HG02678 (cell line): ENCODE data around the gene RHOF.

Experiments
- ATAC-seq: cut with Tn5 transposase; IDR thresholded peaks from one replicate; pipeline ENCODE4 v1.9.1; 2021; ENCODE audit warnings: mild to moderate bottlenecking, moderate library complexity; ENCODE audit not compliant: unreplicated experiment

RHOF gene, protein sequence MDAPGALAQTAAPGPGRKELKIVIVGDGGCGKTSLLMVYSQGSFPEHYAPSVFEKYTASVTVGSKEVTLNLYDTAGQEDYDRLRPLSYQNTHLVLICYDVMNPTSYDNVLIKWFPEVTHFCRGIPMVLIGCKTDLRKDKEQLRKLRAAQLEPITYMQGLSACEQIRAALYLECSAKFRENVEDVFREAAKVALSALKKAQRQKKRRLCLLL

DNA sequence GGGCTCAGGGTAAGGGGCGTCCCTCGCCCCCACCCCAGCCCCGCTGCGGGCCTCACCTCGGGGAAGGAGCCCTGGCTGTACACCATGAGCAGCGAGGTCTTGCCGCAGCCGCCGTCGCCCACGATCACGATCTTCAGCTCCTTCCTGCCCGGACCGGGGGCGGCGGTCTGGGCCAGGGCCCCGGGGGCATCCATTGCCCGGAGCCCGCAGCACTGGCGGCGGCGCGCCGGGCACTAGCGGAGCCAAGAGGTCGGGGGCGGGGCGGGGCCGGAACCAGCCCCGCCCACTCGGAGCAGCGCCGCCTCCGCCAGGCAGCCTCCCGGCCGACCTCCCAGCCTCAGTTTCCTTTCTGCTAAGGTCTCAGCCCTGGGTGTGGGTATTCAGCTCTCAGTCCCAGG is at the start of gene RHOF:
TSS of gene RHOF (minus strand) at position 249 of the 398 bp plus-strand sequence. CDS start at position 194, 55 bp downstream.
- peak; percentile 22 for ATAC-seq

DNA sequence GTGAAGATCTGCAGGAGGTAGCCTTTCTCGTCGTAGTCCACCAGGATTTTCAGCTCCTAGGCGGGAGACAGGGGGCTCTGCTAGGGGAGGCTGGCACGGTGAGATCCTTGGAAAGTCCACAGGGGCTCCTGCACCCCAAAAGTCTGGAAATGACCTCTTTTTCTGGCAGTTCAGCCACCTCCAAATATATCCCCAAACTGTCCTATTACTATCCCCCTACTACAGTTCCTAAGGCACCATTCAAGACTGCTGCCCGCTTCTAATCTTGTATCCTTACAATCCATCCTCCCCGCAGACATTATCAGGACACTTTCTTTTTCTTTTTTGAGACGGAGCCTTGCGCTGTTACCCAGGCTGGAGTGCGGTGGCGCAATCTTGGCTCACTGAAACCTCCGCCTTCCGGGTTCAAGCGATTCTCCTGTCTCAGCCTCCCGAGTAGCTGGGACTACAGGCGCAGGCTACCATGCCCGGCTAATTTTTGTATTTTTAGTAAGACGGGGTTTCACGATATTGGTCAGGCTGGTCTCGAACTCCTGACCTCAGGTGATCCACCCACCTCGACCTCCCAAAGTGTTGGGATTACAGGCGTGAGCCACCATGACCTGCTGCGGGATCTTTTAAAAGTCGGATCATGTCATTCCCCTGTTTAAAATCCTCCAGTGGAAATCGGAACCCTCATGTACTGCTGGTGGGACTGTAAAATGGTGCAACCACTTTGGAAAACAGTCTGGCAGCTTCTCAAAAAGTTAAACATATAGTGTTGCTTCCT is 46.7 kb upstream of the RHOF start:
- no peak for ATAC-seq

DNA sequence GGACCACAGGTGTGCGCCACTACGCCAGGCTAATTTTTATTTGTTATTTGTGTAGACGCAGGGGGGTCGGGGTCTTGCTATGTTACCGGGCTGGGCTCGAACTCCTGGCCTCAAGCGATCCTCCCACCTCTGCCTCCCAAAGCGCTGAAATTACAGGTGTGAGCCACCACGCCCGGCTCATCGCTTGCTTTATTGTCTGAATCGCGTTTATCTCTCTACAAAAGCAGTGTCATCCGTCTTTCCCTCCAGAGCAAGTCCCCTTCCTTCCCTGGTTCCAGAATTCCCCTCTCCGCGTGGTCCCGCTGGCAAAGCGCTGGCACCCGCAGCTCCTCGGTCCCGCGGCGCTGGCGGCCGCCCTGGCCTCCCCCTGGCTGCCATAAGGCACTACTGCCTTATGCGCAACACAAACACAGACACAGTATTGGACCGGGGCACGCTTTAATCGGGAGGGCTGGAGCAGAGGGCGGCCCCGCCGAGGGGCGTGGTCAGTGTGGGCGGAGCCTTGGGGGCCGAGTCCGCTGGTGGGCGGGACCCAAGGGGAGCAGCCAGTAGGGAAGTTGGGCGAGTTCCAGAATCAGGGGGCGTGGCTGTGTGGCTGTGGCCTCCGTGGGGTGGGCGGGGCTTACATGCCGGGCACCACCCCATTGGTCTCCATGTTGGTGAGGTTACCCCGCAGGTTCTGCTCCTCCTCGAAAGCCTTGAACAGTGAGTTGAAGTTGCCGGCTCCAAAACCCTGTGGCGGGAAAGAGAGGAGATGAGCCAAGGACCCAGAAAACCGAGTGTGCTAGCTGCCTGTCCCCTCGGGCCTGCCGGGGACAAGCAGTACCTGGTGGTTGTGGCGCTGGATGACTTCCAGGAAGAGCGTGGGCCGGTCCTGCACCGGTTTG is 45.9 kb upstream of the RHOF start:
- peak; percentile 95 for ATAC-seq

DNA sequence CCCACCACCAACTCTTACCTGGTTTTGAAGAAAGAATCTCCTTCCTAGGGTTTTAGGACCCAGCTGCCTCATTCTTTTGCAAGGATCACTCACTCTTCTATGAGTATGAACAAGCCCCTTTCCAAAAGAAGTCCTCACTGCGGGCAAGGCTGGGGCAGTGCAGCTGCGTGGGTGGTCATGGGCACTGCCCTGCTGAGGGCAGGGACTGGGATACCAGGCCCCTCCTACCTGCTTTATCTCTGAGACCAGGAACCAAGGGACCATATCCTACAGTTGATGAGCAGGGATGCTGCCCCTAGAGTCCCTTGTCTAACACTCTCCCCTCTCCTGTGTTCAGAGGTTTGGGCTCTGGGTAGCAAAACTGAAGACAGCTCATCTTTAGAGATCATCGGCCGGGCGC is 44.6 kb upstream of the RHOF start:
- no peak for ATAC-seq

DNA sequence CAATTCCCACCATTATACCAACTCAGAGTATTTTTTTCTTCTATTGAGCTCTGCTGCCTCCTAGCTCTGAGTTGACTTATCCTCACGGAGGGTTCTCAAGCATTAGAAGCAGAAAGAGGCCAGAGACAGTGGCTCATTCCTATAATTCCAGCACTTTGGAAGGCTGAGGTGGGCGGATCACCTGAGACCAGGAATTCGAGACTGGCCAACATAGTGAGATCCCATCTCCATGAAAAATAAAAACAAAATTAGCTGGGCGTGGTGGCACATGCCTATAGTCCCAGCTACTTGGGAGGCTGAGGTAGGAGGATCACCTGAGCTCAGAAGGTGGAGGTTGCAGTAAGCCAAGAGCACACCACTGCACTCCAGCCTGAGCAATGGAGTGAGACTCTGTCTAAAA is 44.2 kb upstream of the RHOF start:
- ATAC-seq: no peak

DNA sequence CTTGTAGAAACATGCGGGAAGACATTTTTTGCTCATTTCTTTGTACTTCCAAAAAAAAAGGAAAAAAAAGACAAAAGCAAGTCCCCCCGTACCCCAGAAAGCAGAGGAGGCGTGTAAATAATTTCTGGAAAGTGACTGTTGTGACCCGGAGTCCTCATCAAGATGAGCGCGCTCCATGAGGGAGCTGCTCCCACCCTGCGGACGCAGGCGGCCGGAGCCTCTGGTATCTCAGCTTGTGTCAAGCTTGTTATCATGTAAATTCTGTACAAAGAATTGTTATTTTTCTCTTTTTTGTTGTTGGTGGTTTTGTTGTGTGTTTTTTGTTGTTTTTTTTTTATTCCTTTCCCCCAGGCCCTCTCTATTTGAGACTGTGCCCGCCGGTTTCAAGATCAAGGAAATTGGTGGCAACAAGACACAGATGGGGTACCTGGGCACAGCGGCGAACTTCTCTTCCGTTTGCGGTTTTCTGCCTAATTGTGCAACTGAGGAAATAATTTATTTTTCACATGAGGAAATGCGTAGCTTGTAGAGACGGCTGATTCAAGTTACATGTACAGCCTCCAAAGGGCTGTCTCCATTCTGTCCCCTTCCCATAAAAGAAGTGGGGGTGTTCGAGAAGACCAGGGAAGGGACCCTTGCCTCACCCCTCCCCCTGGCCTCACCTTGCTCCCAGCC is 38.2 kb upstream of the RHOF start:
- ATAC-seq: no peak

DNA sequence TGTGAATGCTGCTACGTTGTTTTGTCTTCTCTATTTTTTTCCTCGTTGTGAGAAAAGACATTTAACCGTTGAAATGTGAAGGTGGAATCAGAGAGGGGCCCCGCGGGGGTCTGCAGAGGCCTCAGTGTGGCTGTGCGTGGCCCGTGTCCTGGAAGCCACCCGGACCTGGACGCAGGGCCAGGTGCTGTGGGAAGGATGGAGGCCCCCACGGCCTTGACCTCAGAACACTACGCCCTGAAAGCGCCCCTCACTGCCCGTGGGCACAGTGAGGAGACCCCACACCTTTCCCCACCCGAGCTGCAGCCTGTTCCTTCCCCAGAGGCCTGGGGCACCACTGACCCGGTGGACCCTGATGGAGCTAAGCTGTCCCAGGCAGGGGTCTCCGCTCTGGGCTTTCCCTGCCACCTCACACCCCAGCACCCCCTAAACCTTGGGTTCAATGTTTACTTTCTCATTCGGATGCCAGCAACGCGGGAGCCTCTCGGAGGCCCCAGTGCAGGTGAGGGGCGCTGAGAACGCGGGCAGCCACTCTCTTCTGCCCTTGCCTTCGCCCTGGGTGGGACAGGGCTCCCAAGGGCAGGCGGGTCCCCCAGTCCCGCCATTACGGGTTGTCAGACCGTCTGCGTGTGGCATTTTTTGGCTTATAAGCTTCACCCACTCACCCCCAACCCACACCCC is 37.2 kb upstream of the RHOF start:
- no peak for ATAC-seq

DNA sequence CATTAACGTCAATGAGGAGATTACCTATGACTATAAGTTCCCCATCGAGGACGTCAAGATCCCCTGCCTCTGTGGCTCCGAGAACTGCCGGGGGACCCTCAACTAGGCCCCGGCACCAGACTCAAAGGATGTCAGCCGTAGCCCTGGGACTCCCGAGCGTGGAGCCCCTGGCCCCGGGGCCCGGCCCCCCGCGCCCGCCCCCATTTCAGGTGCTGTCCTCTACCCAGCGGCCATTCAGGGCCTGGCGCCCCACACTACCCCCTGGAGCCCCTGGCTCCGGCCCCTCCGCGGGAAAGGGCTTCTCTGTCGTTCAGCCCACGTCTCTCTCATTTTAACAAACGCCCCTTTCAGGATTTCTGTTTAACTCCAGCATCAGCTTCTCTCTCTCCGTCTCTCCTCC is 36.6 kb upstream of the RHOF start:
- ATAC-seq: no peak

DNA sequence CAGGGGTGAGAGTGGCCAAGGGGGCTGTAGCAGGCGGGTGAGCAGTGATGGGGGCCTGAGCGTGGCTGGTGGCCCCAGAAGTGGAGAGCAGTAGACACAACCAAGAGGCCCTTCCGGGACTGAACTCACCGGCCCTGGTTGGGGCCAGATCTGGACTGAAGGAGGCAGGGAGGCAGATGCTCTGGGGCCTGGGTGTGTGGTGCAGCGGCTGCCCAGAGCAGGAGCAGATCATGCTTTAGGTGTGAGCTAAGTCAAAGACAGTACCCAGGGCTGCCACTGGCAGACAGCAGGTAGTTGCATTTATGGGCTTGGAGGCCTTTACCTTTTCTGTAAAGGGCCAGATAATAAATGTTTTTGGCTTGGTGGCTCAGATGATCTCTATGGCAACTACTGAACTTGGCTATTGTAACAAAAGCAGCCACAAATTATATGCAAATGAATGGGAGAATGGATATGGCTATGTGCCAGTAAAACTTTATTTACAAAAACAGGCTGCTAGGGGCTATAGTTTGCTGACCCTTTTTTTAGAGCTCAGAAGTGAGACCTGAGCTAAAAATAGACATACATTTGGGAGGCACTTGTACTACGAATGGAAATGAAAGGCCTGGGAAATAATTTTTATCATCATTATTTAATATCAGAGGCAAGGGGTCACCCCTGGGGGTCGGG is 35.9 kb upstream of the RHOF start:
- ATAC-seq: no peak

DNA sequence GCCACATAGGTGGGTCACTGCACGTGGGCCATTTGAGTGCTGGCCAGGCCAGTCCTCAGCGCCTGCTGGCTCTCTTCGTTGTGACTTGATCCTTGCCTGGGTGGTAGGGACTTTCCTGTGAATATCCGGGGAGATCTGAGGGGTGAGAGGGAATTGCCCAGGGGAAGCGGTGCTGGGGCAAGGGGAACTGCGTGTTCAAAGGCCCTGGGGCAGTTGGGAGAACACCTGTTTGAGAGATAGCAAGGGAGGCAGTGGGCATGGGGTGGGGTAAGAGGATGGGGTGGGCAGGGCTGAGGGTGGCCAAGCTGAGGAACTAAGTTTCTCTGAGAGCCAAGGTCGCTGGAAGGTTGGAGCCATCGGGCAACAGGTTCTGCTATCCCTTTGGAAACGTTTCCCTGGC is 35.3 kb upstream of the RHOF start:
- no peak for ATAC-seq

DNA sequence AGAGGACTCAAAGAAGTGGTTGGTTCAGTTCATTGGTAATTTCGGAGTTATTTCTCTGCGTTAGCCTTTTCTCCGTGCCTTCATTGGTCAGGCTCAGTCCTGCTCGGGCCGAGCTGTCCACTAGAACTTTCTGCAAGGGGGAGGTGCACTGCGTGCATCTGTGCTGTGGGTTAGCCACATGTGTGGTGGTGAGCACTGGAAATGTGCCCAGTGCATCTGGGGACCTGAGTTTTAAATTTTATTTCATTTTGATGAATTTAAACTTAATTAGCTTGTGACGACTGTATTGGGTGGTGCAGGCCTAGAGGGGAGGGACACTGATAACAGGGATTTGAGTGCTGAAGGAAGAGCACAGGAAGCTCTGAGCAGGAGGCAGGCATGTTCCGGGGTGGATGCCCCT is 34.8 kb upstream of the RHOF start:
- ATAC-seq: no peak

DNA sequence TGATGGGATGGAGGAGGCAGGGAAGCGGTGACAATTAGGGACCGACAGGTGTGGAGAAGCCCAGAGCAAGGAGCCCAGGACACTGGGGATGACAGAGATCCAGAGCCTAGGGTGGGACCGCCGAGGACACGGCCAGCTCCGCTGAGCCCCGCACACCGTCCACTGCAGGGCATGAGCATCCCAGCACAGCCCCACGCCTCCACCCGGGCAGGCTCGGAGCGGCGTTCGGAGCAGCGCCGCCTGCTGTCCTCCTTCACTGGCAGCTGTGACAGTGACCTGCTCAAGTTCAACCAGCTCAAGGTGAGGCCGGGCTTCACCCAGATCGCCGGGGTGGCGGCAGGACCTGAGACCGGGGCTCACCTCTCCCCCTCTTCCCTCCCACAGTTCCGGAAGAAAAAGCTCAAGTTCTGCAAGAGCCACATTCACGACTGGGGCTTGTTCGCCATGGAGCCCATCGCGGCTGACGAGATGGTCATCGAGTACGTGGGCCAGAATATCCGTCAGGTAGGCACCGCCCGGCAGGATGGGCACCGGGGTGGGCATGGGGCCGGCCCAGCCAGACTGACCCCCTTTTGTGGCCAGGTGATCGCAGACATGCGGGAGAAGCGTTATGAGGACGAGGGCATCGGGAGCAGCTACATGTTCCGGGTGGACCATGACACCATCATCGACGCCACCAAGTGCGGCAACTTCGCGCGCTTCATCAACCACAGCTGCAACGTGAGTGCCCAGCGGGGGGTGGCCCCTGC is 34.0 kb upstream of the RHOF start:
- ATAC-seq: no peak

DNA sequence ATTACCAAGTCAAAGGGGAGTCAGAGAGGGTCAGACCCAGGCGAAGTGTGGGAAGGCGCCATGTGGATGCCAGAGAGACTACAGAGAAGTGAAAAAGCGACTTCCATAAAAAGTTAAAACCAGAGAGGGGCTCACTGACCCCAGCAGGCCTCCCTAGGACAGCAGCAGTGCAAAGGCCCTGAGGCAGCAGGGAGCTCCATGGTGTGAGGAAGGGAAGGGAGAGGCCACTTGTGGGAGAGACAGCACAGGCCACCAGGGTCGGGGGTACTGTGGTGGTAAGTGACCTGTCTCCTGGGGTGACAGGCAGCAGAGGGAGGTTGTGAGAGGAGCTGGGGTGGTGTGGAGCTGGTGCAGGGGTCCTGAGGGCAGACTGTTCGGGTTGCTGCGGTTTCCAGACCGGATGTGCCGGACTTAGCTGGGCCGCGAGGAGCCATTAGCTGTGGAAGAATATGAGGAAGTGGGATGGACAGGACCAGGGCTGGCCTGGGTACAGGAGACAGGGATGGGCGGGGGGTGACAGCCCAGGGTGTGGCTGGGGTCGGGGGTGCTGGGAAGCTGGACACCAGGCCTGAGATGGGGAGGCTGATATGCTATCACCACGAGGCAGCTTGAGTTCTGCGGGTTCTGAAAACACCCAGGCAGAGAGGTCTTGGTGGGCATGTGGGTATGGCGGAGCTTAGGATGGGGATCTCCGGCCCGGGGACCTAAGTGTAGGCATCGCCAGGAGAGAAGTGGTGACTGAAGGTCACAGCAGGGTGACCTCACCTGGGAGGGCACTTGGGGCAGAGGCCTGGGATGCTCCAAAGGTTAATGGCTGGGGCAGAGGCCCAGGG is 33.0 kb upstream of the RHOF start:
- ATAC-seq: no peak

DNA sequence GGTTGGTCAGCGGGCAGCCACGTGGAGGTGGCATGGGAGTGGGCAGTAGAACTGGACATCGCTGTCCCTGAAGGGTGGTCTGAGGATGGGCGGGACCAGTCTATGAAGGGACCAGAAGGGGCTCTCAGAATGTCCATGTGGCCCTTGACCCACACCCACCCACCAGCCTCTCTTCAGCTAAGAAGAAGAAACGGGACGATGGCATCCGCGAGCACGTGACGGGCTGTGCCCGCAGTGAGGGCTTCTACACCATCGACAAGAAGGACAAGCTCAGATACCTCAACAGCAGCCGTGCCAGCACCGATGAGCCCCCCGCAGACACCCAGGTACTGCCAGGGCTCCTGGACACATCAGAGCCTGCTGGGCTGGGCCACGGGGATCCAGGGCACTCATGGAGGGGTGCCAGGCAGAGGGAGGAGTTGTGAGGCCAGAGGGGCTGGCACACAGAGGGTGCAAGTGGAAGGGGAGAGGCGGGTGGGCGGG is 31.6 kb upstream of the RHOF start:
- ATAC-seq: no peak

DNA sequence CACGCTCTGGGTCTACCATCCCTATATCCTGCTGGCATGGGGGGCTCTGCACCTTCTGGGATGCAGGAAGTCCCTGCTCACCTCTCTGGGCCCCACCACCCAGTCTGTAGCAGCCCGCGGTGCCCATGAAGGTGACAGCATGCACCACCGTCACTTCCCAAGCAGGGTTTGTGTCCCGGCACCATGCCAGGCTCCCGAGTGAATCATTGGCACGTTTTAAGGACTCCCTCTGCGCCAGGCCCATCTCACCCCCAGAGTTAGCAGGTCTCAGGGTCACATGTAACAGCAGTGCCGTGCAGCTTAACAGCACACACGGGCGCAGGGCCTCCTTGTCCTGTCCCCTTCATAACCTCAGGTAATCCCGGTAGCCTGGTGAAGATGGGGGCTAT is 30.2 kb upstream of the RHOF start:
- no peak for ATAC-seq

DNA sequence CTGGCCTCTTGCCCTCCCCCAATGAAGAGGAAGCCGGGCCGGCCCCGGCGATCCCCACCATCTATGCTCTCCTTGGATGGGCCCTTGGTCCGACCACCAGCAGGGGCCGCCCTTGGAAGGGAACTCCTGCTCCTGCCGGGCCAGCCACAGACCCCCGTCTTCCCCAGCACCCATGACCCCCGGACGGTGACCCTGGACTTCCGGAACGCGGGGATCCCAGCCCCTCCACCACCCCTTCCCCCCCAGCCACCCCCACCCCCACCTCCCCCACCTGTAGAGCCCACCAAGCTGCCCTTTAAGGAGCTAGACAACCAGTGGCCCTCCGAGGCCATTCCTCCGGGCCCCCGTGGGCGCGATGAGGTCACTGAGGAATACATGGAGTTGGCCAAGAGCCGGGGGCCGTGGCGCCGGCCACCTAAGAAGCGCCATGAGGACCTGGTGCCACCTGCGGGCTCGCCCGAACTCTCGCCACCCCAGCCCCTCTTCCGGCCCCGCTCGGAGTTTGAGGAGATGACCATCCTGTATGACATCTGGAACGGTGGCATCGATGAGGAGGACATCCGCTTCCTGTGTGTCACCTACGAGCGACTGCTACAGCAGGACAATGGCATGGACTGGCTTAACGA is 29.7 kb upstream of the RHOF start:
- no peak for ATAC-seq

DNA sequence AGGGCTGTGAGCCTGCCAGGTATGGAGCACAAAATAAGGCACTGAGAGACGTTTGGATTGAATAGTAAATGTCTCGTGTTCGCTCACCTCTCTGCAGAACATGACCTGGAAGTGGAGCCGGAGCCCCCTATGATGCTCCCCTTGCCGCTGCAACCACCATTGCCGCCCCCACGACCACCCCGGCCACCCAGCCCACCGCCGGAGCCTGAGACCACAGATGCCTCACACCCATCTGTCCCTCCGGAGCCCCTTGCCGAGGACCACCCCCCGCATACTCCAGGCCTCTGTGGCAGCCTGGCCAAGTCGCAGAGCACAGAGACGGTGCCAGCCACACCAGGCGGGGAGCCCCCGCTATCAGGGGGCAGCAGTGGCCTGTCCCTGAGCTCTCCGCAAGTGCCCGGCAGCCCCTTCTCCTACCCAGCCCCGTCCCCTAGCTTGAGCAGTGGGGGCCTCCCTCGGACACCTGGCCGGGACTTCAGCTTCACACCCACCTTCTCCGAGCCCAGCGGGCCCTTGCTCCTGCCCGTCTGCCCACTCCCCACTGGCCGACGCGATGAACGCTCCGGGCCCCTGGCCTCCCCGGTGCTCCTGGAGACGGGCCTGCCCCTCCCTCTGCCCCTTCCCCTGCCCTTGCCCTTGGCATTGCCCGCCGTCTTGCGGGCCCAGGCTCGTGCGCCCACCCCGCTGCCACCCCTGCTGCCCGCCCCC is 29.1 kb upstream of the RHOF start:
- ATAC-seq: no peak
